ENCODE measurements around the gene NANP. TPM values are rescaled to one million over a fixed set of nuclear protein-coding genes. Genes with fewer than 3 reads are reported as not detected.

Gene NANP
- total RNA-seq (2022; extraction: Qiagen RNA extraction; ENCODE audit: low read depth): 4.7 to 8.6 TPM (median 8.5 TPM) in 5 replicates

GRCh38 chr20:25623736-25624499 lies at the start of gene NANP:
Gene NANP (minus strand): TSS chr20:25624014. CDS start chr20:25623948, 66 bp downstream.

GRCh38 chr20:25584905-25585704 lies 38.7 kb downstream of the NANP start, which contains the start of gene NINL:
Gene NINL (minus strand): TSS chr20:25585531. CDS start chr20:25526587, 58,944 bp downstream.

Other genes starting within 250 kb of the NANP start
- 76.5 to 112 TPM (median 100 TPM) in 5 replicates for gene ABHD12, start 233.2 kb downstream of the NANP start, total RNA-seq (2022; extraction: Qiagen RNA extraction; ENCODE audit: low read depth)
- 21.7 to 35.7 TPM (median 34.4 TPM) in 5 replicates for gene GINS1, start 216.3 kb downstream of the NANP start, total RNA-seq (2022; extraction: Qiagen RNA extraction; ENCODE audit: low read depth)
- 13.6 to 15.7 TPM (median 15.2 TPM) in 5 replicates for gene NINL, start 38.5 kb downstream of the NANP start, total RNA-seq (2022; extraction: Qiagen RNA extraction; ENCODE audit: low read depth)
- gene ZNF337, start 72.8 kb upstream of the NANP start, total RNA-seq (2022; extraction: Qiagen RNA extraction; ENCODE audit: low read depth): 15.9 to 20.1 TPM (median 17.3 TPM) in 5 replicates